Breast epithelium (tissue), 3 donors: ENCODE data around the gene ST6GALNAC4.

Source experiments
- CTCF ChIP-seq, 3 donors: fragments of 450-650 bp; IDR thresholded peaks; one replicate each; pipeline ENCODE4 v1.5.1; 2016 to 2017; ENCODE audit warnings: antibody characterized with exemption in 3 of 3, mild to moderate bottlenecking in 3 of 3, moderate library complexity in 3 of 3
- POLR2A ChIP-seq: fragments of 450-650 bp; IDR thresholded peaks from one replicate; pipeline ENCODE4 v1.6.1; 2016; ENCODE audit warnings: antibody characterized with exemption, mild to moderate bottlenecking, moderate library complexity
- POLR2AphosphoS5 ChIP-seq, 3 donors: sonication (generic); formaldehyde crosslinking; IDR thresholded peaks; one replicate each; pipeline ENCODE4 v1.6.1; 2017; ENCODE audit warnings: antibody characterized with exemption in 3 of 3

GRCh38 chr9:127959398-127959797, 42.6 kb upstream of the ST6GALNAC4 start:
- no peak for TF ChIP-seq CTCF (IDR thresholded peaks at IDR 0.05)
- TF ChIP-seq POLR2A: no peak
- TF ChIP-seq POLR2AphosphoS5 (IDR thresholded peaks at IDR 0.05): no peak
